Muscle layer of duodenum (tissue), 2 donors: Measurements from ENCODE around the gene NEIL3.

Source experiments
- H3K27ac ChIP-seq: one replicate; pipeline ENCODE4 v1.7.0; 2013; ENCODE audit warnings: mild to moderate bottlenecking, low read length
- H3K27me3 ChIP-seq: one replicate; pipeline ENCODE4 v1.7.0; 2013; ENCODE audit warnings: low read depth, mild to moderate bottlenecking, control low read depth, low read length
- H3K36me3 ChIP-seq, 2 donors: one replicate each; pipeline ENCODE4 v1.7.0; 2013; ENCODE audit warnings: low read length in 2 of 2, control low read depth in 1 of 2, mild to moderate bottlenecking in 1 of 2; ENCODE audit not compliant: insufficient read depth in 2 of 2, control insufficient read depth in 1 of 2
- H3K4me1 ChIP-seq, 2 donors: one replicate each; pipeline ENCODE4 v1.7.0; 2013; ENCODE audit warnings: low read length in 2 of 2, mild to moderate bottlenecking in 2 of 2, control low read depth in 1 of 2, moderate library complexity in 1 of 2; ENCODE audit not compliant: insufficient read depth in 2 of 2, control insufficient read depth in 1 of 2
- H3K4me3 ChIP-seq, 2 donors: one replicate each; pipeline ENCODE4 v1.7.0; 2013; ENCODE audit warnings: low read length in 2 of 2, low read depth in 1 of 2, mild to moderate bottlenecking in 1 of 2
- H3K9me3 ChIP-seq, 2 donors: one replicate each; pipeline ENCODE4 v1.7.0; 2013; ENCODE audit warnings: low read length in 2 of 2, control low read depth in 1 of 2, mild to moderate bottlenecking in 1 of 2; ENCODE audit not compliant: control insufficient read depth in 1 of 2
- donor health status: healthy.

NEIL3 gene

GRCh38 chr4:177375372-177375771, 65.7 kb downstream of the NEIL3 start:
- Histone ChIP-seq H3K9me3 (no peaks in the 10 kb centered on the region), H3K27me3 (no peaks in the 10 kb centered on the region), H3K4me3 (no peak overlapping the region), H3K4me1 (no peaks in the 10 kb centered on the region), H3K27ac (no peak overlapping the region), H3K36me3 (no peaks in the 10 kb centered on the region)

GRCh38 chr4:177376024-177376423, 66.3 kb downstream of the NEIL3 start:
- no peaks in the 10 kb centered on the region for H3K36me3 ChIP-seq
- H3K4me3 ChIP-seq: no peak overlapping the region
- no peak overlapping the region for H3K27ac ChIP-seq
- H3K4me1 ChIP-seq: no peaks in the 10 kb centered on the region
- H3K9me3 ChIP-seq: no peaks in the 10 kb centered on the region
- H3K27me3 ChIP-seq: no peaks in the 10 kb centered on the region

GRCh38 chr4:177380730-177381287, 71.1 kb downstream of the NEIL3 start:
- no peaks in the 10 kb centered on the region for H3K9me3 ChIP-seq
- H3K4me1 ChIP-seq: peaks cover 0 to 2% of the 10 kb centered on the region in 2 donors
- H3K4me3 ChIP-seq: no peak overlapping the region
- no peaks in the 10 kb centered on the region for H3K27me3 ChIP-seq
- no peak overlapping the region for H3K27ac ChIP-seq
- no peaks in the 10 kb centered on the region for H3K36me3 ChIP-seq

GRCh38 chr4:177381762-177382310, 72.2 kb downstream of the NEIL3 start:
- H3K36me3 ChIP-seq: no peaks in the 10 kb centered on the region

GRCh38 chr4:177384856-177385397, 75.3 kb downstream of the NEIL3 start:
- H3K27me3 ChIP-seq: no peaks in the 10 kb centered on the region
- no peaks in the 10 kb centered on the region for H3K9me3 ChIP-seq
- no peaks in the 10 kb centered on the region for H3K36me3 ChIP-seq
- no peak overlapping the region for H3K4me3 ChIP-seq
- no peak overlapping the region for H3K27ac ChIP-seq
- peaks cover 0 to 2% of the 10 kb centered on the region in 2 donors for H3K4me1 ChIP-seq

More at GRCh38 chr4:177381762-177382310, 72.2 kb downstream of the NEIL3 start:
- Histone ChIP-seq H3K4me1 (peaks cover 0 to 2% of the 10 kb centered on the region in 2 donors), H3K27me3 (no peaks in the 10 kb centered on the region), H3K4me3 (no peak overlapping the region), H3K27ac (no peak overlapping the region), H3K9me3 (no peaks in the 10 kb centered on the region)

- Histone ChIP-seq H3K36me3 (no peaks in the 10 kb centered on the region), H3K4me1 (peaks cover 0 to 2% of the 10 kb centered on the region in 2 donors), H3K27me3 (no peaks in the 10 kb centered on the region), H3K4me3 (no peak overlapping the region), H3K27ac (no peak overlapping the region), H3K9me3 (no peaks in the 10 kb centered on the region)
Observed at GRCh38 chr4:177385576-177386277, 76.1 kb downstream of the NEIL3 start.

GRCh38 chr4:177386278-177386815, 76.7 kb downstream of the NEIL3 start:
- no peak overlapping the region for H3K4me3 ChIP-seq
- H3K9me3 ChIP-seq: no peaks in the 10 kb centered on the region
- H3K27ac ChIP-seq: no peak overlapping the region
- H3K36me3 ChIP-seq: no peaks in the 10 kb centered on the region
- peaks cover 0 to 2% of the 10 kb centered on the region in 2 donors for H3K4me1 ChIP-seq
- no peaks in the 10 kb centered on the region for H3K27me3 ChIP-seq

GRCh38 chr4:177391287-177391686, 81.6 kb downstream of the NEIL3 start:
- H3K4me1 ChIP-seq: no peaks in the 10 kb centered on the region
- H3K27me3 ChIP-seq: no peaks in the 10 kb centered on the region
- no peak overlapping the region for H3K27ac ChIP-seq
- H3K36me3 ChIP-seq: no peaks in the 10 kb centered on the region
- H3K4me3 ChIP-seq: no peak overlapping the region
- no peaks in the 10 kb centered on the region for H3K9me3 ChIP-seq

GRCh38 chr4:177391953-177392352, 82.3 kb downstream of the NEIL3 start:
- Histone ChIP-seq H3K27me3 (no peaks in the 10 kb centered on the region), H3K36me3 (no peaks in the 10 kb centered on the region), H3K4me3 (no peak overlapping the region), H3K27ac (no peak overlapping the region), H3K4me1 (no peaks in the 10 kb centered on the region), H3K9me3 (no peaks in the 10 kb centered on the region)

GRCh38 chr4:177393236-177393635, 83.6 kb downstream of the NEIL3 start:
- Histone ChIP-seq H3K4me1 (no peaks in the 10 kb centered on the region), H3K36me3 (no peaks in the 10 kb centered on the region), H3K9me3 (no peaks in the 10 kb centered on the region), H3K4me3 (no peak overlapping the region), H3K27me3 (no peaks in the 10 kb centered on the region), H3K27ac (no peak overlapping the region)

- no peak overlapping the region for H3K4me3 ChIP-seq
- H3K9me3 ChIP-seq: no peaks in the 10 kb centered on the region
- H3K4me1 ChIP-seq: no peaks in the 10 kb centered on the region
- no peak overlapping the region for H3K27ac ChIP-seq
- H3K27me3 ChIP-seq: no peaks in the 10 kb centered on the region
- H3K36me3 ChIP-seq: no peaks in the 10 kb centered on the region
Observed at GRCh38 chr4:177396352-177396751, 86.7 kb downstream of the NEIL3 start.
